Lower leg skin (tissue), 4 donors: ENCODE measurements around the gene PLEKHA8. TPM values are rescaled to one million over a fixed set of nuclear protein-coding genes. Genes with fewer than 3 reads are reported as not detected.
A peak's percentile ranks its signal among the peaks of the same experiment; 100 is the strongest.

ENCODE experiments used
- DNase-seq, 2 donors: peaks; one replicate each; pipeline ENCODE4 v3.0.0-alpha.2; 2019; ENCODE audit warnings: low spot score in 2 of 2
- H3K4me3 ChIP-seq: fragments of 200-600 bp; sonication (generic); 2 replicates; pipeline ENCODE4 v1.5.1; 2017; ENCODE audit warnings: mild to moderate bottlenecking, low read depth; ENCODE audit not compliant: poor library complexity, severe bottlenecking
- CTCF ChIP-seq, 3 donors: fragments of 450-650 bp; IDR thresholded peaks; one replicate each; pipeline ENCODE4 v1.5.1; 2016; ENCODE audit warnings: antibody characterized with exemption in 3 of 3, mild to moderate bottlenecking in 3 of 3, moderate library complexity in 2 of 3
- POLR2A ChIP-seq, 2 donors: fragments of 450-650 bp; IDR thresholded peaks; one replicate each; pipeline ENCODE4 v1.6.1; 2016 to 2017; ENCODE audit warnings: antibody characterized with exemption in 2 of 2, mild to moderate bottlenecking in 1 of 2, moderate library complexity in 1 of 2
- WGBS, 2 donors: methylation state at CpG; one replicate each; pipeline ENCODE4 v1.1.5; 2018; 5-methylcytosine and 5-hydroxymethylcytosine counted together
- intact Hi-C: fragments of 100-400 bp; cut with DNase I; formaldehyde crosslinking; loops from one replicate; pipeline ENCODE4 v1.15.0; 2023; ENCODE audit warnings: low total_unique reads
- total RNA-seq, 4 donors: library from RNA; depleted of rRNA; stranded (reverse); fragments of >200 nt; gene quantifications; one replicate each; pipeline ENCODE4 v1.1.0, GENCODE V29; 2016

The PLEKHA8 gene, protein sequence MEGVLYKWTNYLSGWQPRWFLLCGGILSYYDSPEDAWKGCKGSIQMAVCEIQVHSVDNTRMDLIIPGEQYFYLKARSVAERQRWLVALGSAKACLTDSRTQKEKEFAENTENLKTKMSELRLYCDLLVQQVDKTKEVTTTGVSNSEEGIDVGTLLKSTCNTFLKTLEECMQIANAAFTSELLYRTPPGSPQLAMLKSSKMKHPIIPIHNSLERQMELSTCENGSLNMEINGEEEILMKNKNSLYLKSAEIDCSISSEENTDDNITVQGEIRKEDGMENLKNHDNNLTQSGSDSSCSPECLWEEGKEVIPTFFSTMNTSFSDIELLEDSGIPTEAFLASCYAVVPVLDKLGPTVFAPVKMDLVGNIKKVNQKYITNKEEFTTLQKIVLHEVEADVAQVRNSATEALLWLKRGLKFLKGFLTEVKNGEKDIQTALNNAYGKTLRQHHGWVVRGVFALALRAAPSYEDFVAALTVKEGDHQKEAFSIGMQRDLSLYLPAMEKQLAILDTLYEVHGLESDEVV
- 10 to 100 TPM in 1 of 4 donors, 1 to 10 TPM in 3; 6.0 to 10.9 (median 6.5) TPM for total RNA-seq

- TF ChIP-seq CTCF (IDR thresholded peaks at IDR 0.05) (no peak), POLR2A (IDR thresholded peaks at IDR 0.05) (no peak)
- H3K4me3 ChIP-seq = peak within 1 kb of the TSS; percentile 97
- WGBS, 2 donors = 0 to 1% methylated on average over 16 to 33 of the region's 70 CpGs
- intact Hi-C loops = no loop called here
- peak; percentile 81 to 97 for DNase-seq
Observed at GRCh38 chr7:30028216-30028748, at the start of gene PLEKHA8. PLEKHA8 (plus strand) TSS chr7:30028412; CDS start chr7:30028763, 351 bp downstream.

DNA sequence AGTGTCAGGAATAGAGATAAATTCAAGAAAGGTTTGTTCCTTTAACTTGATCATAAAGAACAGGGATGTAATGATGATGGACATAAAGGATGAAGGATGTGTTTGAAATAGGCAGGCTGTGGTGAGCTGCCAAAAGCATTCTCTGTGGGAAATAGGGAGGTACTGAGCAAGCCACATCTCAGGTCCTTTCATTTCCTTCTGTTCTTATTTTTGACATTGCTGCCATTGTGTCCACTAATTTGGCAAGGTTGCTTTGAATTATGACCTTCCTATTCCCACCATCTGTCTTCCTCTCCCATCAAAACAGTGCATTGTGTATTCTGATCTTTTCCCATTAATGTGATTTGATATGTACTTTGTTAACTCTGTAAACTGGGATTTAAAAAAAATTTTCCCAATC, 48.1 kb upstream of the PLEKHA8 start:
- no peak for DNase-seq
- no peak overlapping the region for H3K4me3 ChIP-seq
- intact Hi-C loops = no loop called here
- TF ChIP-seq CTCF (IDR thresholded peaks at IDR 0.05) = no peak
- no peak for TF ChIP-seq POLR2A (IDR thresholded peaks at IDR 0.05)

DNA sequence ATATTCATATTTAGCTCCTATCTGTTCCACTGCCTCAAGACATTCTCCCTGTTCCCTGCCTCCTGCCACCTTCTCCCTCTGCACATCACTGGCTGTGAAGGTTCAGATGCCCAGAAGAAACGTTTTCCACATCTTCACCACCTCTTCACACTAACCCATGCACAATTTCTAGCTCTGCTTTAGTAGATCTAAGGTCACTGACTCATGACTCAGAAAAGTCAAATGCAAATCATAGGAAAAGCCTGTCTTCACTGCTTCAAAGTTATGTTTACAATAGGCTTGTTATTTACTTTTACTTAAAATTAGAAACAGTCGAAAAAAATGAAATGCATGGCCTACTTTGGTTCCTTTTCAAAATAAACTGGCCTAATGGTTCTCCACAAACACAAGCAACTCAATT, 41.1 kb upstream of the PLEKHA8 start:
- no peak for DNase-seq
- no peak overlapping the region for H3K4me3 ChIP-seq
- intact Hi-C loops = no loop called here
- no peak for TF ChIP-seq CTCF (IDR thresholded peaks at IDR 0.05)
- TF ChIP-seq POLR2A (IDR thresholded peaks at IDR 0.05) = no peak
- 55 to 69% methylated on average over 2 of the region's 2 CpGs for WGBS, 2 donors

DNA sequence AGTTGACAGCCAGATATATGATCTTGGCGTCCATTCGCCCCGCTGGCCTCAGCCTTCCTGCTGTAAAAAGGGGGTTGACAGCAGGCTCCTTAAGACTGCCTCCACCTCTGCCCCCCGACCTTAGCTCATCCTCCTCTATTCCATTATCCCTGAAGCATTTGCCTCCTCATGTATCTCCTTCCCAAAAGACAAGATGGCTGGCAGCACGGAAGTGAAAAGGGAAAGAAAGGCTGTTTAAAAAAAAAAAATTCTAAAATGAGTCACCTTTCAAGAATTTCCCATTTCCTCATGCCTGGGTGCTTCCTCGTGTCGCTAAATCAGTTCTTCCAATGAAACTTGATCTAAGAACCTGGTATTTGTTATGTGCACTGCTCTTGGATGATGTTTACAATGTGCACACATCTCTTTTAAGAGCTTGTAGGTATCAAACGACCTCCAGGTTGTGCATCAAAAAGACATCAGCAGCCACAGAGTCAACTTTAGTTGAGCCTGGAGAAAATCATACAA, 40.3 kb upstream of the PLEKHA8 start:
- DNase-seq = no peak
- no peak for TF ChIP-seq POLR2A (IDR thresholded peaks at IDR 0.05)
- no peak for TF ChIP-seq CTCF (IDR thresholded peaks at IDR 0.05)
- no peak overlapping the region for H3K4me3 ChIP-seq
- WGBS, 2 donors = 40 to 46% methylated on average over 8 of the region's 8 CpGs
- intact Hi-C loops = no loop called here

DNA sequence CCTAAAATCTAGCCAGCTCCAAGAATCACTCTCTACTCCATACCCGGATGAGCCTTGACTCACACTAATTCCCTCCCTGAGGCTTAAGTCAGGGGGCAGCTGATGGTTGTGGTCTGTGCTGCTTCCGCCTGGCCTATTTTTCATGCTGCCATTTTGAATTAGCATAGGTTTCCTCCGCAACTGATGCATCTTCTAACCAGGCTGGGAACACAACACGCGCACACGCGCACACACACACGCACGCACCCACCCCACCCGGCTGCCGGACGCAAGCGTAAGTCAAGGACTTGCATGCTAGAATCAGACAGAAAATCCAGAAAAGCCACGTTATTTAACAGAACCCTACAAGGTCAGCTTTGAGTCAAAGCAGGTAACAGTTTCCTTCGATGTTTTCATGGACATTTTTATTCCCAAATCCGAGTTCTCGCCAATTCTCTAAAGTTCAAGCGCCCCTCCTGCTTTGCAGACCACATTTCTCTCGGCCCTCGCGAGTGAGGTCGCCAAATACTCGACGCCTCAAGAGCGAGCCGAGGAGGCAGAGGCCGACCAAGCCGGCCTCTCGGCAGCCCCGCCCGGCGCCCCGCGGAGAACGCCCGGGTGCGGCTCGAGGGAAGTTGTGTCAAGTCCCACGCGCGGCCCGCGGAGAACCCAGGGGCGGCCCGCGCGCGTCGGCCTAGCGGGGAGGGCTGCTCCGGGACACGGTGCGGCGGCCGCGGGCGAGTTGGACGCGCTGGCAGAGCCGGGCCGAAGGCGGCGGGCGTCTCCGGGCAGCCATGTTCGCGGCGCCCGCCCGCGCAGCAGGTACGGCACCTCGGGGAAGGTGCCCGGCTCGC, 39.6 kb upstream of the PLEKHA8 start:
- intact Hi-C loops = no loop called here
- DNase-seq = no peak
- 7 to 28% methylated on average over 26 to 56 of the region's 75 CpGs for WGBS, 2 donors
- H3K4me3 ChIP-seq = peak overlapping the region; percentile 93
- TF ChIP-seq POLR2A (IDR thresholded peaks at IDR 0.05) = no peak
- no peak for TF ChIP-seq CTCF (IDR thresholded peaks at IDR 0.05)
